A549 (cell line): ENCODE data around the gene NALCN. TPM values are rescaled to one million over a fixed set of nuclear protein-coding genes. Genes with fewer than 3 reads are reported as not detected.

Source experiments
- ATAC-seq, 2 experiments: fragments of 200-7000 bp in 1 of 2; fragments of >200 bp in 1 of 2; cut with Nextera tagmentation in 1 of 2; cut with Tn5 transposase in 1 of 2; 3 replicates each; pipeline versions ENCODE4 v1.8.0 to v1.9.1; 2018 to 2020; ENCODE audit warnings: mild to moderate bottlenecking in 1 of 2, moderate library complexity in 1 of 2
- CTCF ChIA-PET: fragments of 300-600 bp; sonication (Branson Sonifier 250); formaldehyde crosslinking; extraction: SDS; loops from one replicate; lab custom pipeline; 2021; ENCODE audit warnings: antibody characterized with exemption, inconsistent platforms; lab: Yijun Ruan, JAX
- POLR2A ChIA-PET: fragments of 350-600 bp; formaldehyde crosslinking; extraction: SDS; loops from one replicate; lab custom pipeline; 2021; ENCODE audit warnings: antibody characterized with exemption, inconsistent platforms; lab: Yijun Ruan, JAX
- DNase-seq, 2 experiments: peaks; one replicate each; pipeline versions ENCODE4 v3.0.0 to v3.0.0-alpha.2; 2011 to 2016; ENCODE audit warnings: low read depth in 1 of 2, low spot score in 1 of 2
- FAIRE-seq: peaks from 2 replicates; lab custom pipeline; 2011; peaks lifted over from hg19 to GRCh38; lab: Jason Lieb, UNC
- H3K27ac ChIP-seq, 2 experiments: fragments of >200 bp; sonication (Bioruptor Twin); formaldehyde crosslinking; 3 replicates each; pipeline ENCODE4 v1.5.1; 2016 to 2017
- H3K4me1 ChIP-seq: fragments of >200 bp; sonication (Bioruptor Twin); formaldehyde crosslinking; 3 replicates; pipeline ENCODE4 v1.6.1; 2016
- H3K4me2 ChIP-seq: fragments of >200 bp; sonication (Bioruptor Twin); formaldehyde crosslinking; 3 replicates; pipeline ENCODE4 v1.6.1; 2016
- H3K4me3 ChIP-seq: fragments of >200 bp; sonication (Bioruptor Twin); formaldehyde crosslinking; 3 replicates; pipeline ENCODE4 v1.5.1; 2016
- H3K9me3 ChIP-seq: fragments of >200 bp; sonication (Bioruptor Twin); formaldehyde crosslinking; 3 replicates; pipeline ENCODE4 v1.6.1; 2016
- CBX8 ChIP-seq: fragments of 200-600 bp; sonication (generic); IDR thresholded peaks from 2 replicates; pipeline ENCODE4 v1.6.1; 2016
- CEBPB ChIP-seq, 2 experiments: fragments of >200 bp in 1 of 2; sonication (Bioruptor Twin) in 1 of 2; formaldehyde crosslinking in 1 of 2; IDR thresholded peaks; 2 replicates each; pipeline ENCODE4 v1.6.1; 2012 to 2016
- CHD2 ChIP-seq: fragments of 150-350 bp; IDR thresholded peaks from 2 replicates; pipeline ENCODE4 v1.6.1; 2014; ENCODE audit warnings: low read length; ENCODE audit not compliant: partially characterized antibody
- EP300 ChIP-seq, 2 experiments: fragments of >200 bp; sonication (Bioruptor Twin); formaldehyde crosslinking; IDR thresholded peaks; 2 replicates in 1 of 2; 3 replicates in 1 of 2; pipeline ENCODE4 v1.6.1; 2016 to 2017
- ESRRA ChIP-seq: fragments of 150-350 bp; IDR thresholded peaks from 2 replicates; pipeline ENCODE4 v1.6.1; 2014; ENCODE audit warnings: mild to moderate bottlenecking, low read length, borderline replicate concordance
- FOSB ChIP-seq: fragments of 250-450 bp; sonication (Bioruptor Pico); IDR thresholded peaks from 2 replicates; pipeline ENCODE4 v1.5.0; 2020; ENCODE audit warnings: mild to moderate bottlenecking, moderate library complexity
- FOSL2 ChIP-seq, 2 experiments: fragments of 450-650 bp in 1 of 2; fragments of >200 bp in 1 of 2; sonication (Bioruptor Twin) in 1 of 2; formaldehyde crosslinking; IDR thresholded peaks; 2 replicates each; pipeline versions ENCODE4 v1.5.0 to v1.6.1; 2016 to 2020; ENCODE audit warnings: mild to moderate bottlenecking in 1 of 2, moderate library complexity in 1 of 2
- HOXB13 ChIP-seq: fragments of 250-450 bp; sonication (Bioruptor Pico); IDR thresholded peaks from 2 replicates; pipeline ENCODE4 v1.5.0; 2020; ENCODE audit warnings: low read depth, mild to moderate bottlenecking, moderate library complexity
- JUN ChIP-seq, 2 experiments: fragments of >200 bp; sonication (Bioruptor Twin); formaldehyde crosslinking; IDR thresholded peaks; 2 replicates in 1 of 2; 3 replicates in 1 of 2; pipeline ENCODE4 v1.6.1; 2016 to 2017
- MAFK ChIP-seq: fragments of 450-650 bp; IDR thresholded peaks from 2 replicates; pipeline ENCODE4 v1.6.1; 2014; ENCODE audit not compliant: partially characterized antibody
- MAZ ChIP-seq: fragments of 150-350 bp; IDR thresholded peaks from 2 replicates; pipeline ENCODE4 v1.6.1; 2014; ENCODE audit warnings: antibody characterized with exemption, low read depth, low read length, borderline replicate concordance
- MYC ChIP-seq: IDR thresholded peaks from 2 replicates; pipeline ENCODE4 v1.6.1; 2012; ENCODE audit warnings: mild to moderate bottlenecking, inconsistent platforms, low read length, improper control_type of control experiment, borderline replicate concordance
- NR3C1 ChIP-seq: fragments of >200 bp; sonication (Bioruptor Twin); formaldehyde crosslinking; IDR thresholded peaks from 3 replicates; pipeline ENCODE4 v1.6.1; 2017
- RAD21 ChIP-seq, 2 experiments: fragments of >200 bp in 1 of 2; sonication (Bioruptor Twin) in 1 of 2; formaldehyde crosslinking in 1 of 2; IDR thresholded peaks in 1 of 2; conservative IDR thresholded peaks in 1 of 2; 2 replicates in 1 of 2; 3 replicates in 1 of 2; pipeline ENCODE4 v1.6.1; 2012 to 2018; ENCODE audit warnings: inconsistent platforms in 1 of 2
- RARB ChIP-seq: fragments of 250-450 bp; sonication (Bioruptor Pico); IDR thresholded peaks from 2 replicates; pipeline ENCODE4 v1.8.0; 2021; ENCODE audit warnings: mild to moderate bottlenecking, moderate library complexity
- RFX5 ChIP-seq: fragments of 450-650 bp; IDR thresholded peaks from 2 replicates; pipeline ENCODE4 v1.7.1; 2014; ENCODE audit warnings: antibody characterized with exemption, mild to moderate bottlenecking, moderate library complexity
- SMC3 ChIP-seq: fragments of >200 bp; sonication (Bioruptor Twin); formaldehyde crosslinking; IDR thresholded peaks from 3 replicates; pipeline ENCODE4 v1.6.1; 2018; ENCODE audit warnings: inconsistent platforms
- TP53 ChIP-seq: fragments of 250-450 bp; sonication (Bioruptor Pico); IDR thresholded peaks from 2 replicates; pipeline ENCODE4 v1.5.0; 2021; ENCODE audit warnings: mild to moderate bottlenecking, moderate library complexity
- ZNF302 ChIP-seq: fragments of 250-450 bp; sonication (Bioruptor Pico); IDR thresholded peaks from 2 replicates; pipeline ENCODE4 v1.9.0; 2021; ENCODE audit warnings: inconsistent platforms, mild to moderate bottlenecking, moderate library complexity
- WGBS: methylation state at CpG from one replicate; pipeline ENCODE4 v1.1.6; 2017; ENCODE audit errors: missing lambda C conversion rate; 5-methylcytosine and 5-hydroxymethylcytosine counted together
- polyA plus RNA-seq, 4 experiments: library from polyadenylated mRNA; depleted of rRNA in 3 of 4; stranded (reverse); fragments of >200 nt; fragmentation: RNase III in 1 of 4; extraction: RNeasy Plus Mini Kit Qiagen cat#74134 plus additional on column Dnase treatment in 1 of 4; gene quantifications; 2 replicates in 3 of 4; 3 replicates in 1 of 4; pipeline ENCODE4 v1.2.3, GENCODE V29; 2011 to 2017
- TF ChIP-seq, protein P1 (sequence below): fragments of 200-600 bp; sonication (generic); IDR thresholded peaks from 2 replicates; pipeline ENCODE4 v1.6.1; 2016; ENCODE audit warnings: antibody characterized with exemption, mild to moderate bottlenecking, moderate library complexity
- TF ChIP-seq, protein P2 (sequence below): fragments of 250-450 bp; sonication (Bioruptor Pico); IDR thresholded peaks from 2 replicates; pipeline ENCODE4 v1.5.0; 2020; ENCODE audit warnings: low read depth, mild to moderate bottlenecking, moderate library complexity
- TF ChIP-seq, protein P3 (sequence below): fragments of >200 bp; sonication (Bioruptor Twin); formaldehyde crosslinking; IDR thresholded peaks from 2 replicates; pipeline ENCODE4 v1.6.1; 2016
- TF ChIP-seq, protein P4 (sequence below): fragments of >200 bp; sonication (Bioruptor Twin); formaldehyde crosslinking; IDR thresholded peaks from 3 replicates; pipeline ENCODE4 v1.6.1; 2016
- TF ChIP-seq, protein P5 (sequence below): IDR thresholded peaks from 2 replicates; pipeline ENCODE4 v1.6.1; 2012; ENCODE audit warnings: low read depth, borderline replicate concordance
- TF ChIP-seq, protein P6 (sequence below): IDR thresholded peaks from 2 replicates; pipeline ENCODE4 v1.6.1; 2012

Gene NALCN
- polyA plus RNA-seq, 2 of the 4 experiments (the other 2 are of a cell fraction): 1.8 to 4.9 TPM

DNA sequence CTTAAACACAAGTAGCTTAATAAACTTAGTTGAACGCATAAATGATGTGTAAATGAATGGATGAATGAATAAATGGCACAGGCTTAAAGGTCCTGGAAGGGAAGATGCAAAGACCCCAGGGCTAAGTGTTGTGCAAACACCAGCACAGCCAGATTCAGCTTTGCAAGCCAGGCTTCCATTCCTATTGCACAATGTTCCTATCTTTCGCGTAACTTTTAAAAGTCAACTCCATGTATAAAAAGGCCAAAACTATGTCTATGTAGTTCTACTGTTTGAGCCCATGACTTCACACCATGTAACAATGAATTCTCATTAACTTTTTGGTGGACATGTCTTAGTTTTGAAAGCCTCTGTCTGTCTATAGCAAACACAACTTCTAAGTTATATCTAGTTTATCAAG is 226.0 kb downstream of the NALCN start:
- no peak overlapping the region for H3K4me2 ChIP-seq
- no peak for DNase-seq
- no peak for ATAC-seq
- ChIA-PET CTCF (no interaction called here), POLR2A (no interaction called here)
- no peak overlapping the region for H3K27ac ChIP-seq
- H3K4me3 ChIP-seq: no peak overlapping the region
- TF ChIP-seq, protein P1, sequence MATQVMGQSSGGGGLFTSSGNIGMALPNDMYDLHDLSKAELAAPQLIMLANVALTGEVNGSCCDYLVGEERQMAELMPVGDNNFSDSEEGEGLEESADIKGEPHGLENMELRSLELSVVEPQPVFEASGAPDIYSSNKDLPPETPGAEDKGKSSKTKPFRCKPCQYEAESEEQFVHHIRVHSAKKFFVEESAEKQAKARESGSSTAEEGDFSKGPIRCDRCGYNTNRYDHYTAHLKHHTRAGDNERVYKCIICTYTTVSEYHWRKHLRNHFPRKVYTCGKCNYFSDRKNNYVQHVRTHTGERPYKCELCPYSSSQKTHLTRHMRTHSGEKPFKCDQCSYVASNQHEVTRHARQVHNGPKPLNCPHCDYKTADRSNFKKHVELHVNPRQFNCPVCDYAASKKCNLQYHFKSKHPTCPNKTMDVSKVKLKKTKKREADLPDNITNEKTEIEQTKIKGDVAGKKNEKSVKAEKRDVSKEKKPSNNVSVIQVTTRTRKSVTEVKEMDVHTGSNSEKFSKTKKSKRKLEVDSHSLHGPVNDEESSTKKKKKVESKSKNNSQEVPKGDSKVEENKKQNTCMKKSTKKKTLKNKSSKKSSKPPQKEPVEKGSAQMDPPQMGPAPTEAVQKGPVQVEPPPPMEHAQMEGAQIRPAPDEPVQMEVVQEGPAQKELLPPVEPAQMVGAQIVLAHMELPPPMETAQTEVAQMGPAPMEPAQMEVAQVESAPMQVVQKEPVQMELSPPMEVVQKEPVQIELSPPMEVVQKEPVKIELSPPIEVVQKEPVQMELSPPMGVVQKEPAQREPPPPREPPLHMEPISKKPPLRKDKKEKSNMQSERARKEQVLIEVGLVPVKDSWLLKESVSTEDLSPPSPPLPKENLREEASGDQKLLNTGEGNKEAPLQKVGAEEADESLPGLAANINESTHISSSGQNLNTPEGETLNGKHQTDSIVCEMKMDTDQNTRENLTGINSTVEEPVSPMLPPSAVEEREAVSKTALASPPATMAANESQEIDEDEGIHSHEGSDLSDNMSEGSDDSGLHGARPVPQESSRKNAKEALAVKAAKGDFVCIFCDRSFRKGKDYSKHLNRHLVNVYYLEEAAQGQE: no peak
- TF ChIP-seq, protein P2, sequence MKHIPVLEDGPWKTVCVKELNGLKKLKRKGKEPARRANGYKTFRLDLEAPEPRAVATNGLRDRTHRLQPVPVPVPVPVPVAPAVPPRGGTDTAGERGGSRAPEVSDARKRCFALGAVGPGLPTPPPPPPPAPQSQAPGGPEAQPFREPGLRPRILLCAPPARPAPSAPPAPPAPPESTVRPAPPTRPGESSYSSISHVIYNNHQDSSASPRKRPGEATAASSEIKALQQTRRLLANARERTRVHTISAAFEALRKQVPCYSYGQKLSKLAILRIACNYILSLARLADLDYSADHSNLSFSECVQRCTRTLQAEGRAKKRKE (CRISPR knock-in tag): no peak
- TF ChIP-seq FOSB (CRISPR knock-in tag) (no peak), ZNF302 (no peak), EP300 (IDR thresholded peaks at IDR 0.05) (no peak), FOSL2 (IDR thresholded peaks at IDR 0.05) (no peak), FOSL2 (CRISPR knock-in tag; IDR thresholded peaks at IDR 0.05) (no peak), MAFK (no peak), ESRRA (no peak), TP53 (CRISPR knock-in tag) (no peak), CBX8 (no peak), JUN (IDR thresholded peaks at IDR 0.05) (no peak), MYC (no peak), NR3C1 (no peak)
- TF ChIP-seq, protein P3, sequence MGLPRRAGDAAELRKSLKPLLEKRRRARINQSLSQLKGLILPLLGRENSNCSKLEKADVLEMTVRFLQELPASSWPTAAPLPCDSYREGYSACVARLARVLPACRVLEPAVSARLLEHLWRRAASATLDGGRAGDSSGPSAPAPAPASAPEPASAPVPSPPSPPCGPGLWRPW: no peak
- TF ChIP-seq, protein P4, sequence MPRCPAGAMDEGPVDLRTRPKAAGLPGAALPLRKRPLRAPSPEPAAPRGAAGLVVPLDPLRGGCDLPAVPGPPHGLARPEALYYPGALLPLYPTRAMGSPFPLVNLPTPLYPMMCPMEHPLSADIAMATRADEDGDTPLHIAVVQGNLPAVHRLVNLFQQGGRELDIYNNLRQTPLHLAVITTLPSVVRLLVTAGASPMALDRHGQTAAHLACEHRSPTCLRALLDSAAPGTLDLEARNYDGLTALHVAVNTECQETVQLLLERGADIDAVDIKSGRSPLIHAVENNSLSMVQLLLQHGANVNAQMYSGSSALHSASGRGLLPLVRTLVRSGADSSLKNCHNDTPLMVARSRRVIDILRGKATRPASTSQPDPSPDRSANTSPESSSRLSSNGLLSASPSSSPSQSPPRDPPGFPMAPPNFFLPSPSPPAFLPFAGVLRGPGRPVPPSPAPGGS: no peak
- TF ChIP-seq, protein P5, sequence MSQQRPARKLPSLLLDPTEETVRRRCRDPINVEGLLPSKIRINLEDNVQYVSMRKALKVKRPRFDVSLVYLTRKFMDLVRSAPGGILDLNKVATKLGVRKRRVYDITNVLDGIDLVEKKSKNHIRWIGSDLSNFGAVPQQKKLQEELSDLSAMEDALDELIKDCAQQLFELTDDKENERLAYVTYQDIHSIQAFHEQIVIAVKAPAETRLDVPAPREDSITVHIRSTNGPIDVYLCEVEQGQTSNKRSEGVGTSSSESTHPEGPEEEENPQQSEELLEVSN: no peak
- TF ChIP-seq, protein P6, sequence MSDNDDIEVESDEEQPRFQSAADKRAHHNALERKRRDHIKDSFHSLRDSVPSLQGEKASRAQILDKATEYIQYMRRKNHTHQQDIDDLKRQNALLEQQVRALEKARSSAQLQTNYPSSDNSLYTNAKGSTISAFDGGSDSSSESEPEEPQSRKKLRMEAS: no peak
- H3K4me1 ChIP-seq: no peaks in the 10 kb centered on the region
- no peak for FAIRE-seq
- 94% methylated on average over 3 of the region's 3 CpGs for WGBS
- H3K9me3 ChIP-seq: no peaks in the 10 kb centered on the region

DNA sequence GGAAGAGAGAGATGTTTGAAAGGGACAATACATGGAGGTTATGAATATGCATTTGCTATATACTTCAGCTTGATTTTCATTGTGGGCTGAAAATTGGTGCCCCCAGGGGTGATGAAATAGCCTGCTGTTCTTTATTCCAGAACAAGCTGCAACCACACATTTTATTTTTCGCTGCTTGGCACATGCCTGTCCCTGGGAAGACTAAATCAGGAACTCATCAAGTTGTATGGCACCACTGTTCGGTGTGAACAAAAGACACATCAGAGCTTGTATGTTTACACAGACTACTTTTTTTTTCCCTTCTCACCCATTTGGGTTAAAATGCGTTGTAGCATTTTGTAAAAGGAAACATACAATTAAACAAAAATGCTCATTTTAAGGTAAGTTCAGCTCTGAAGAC is 230.7 kb downstream of the NALCN start:
- Histone ChIP-seq H3K27ac (no peak overlapping the region), H3K4me3 (no peak overlapping the region), H3K9me3 (no peaks in the 10 kb centered on the region), H3K4me1 (no peaks in the 10 kb centered on the region), H3K4me2 (no peak overlapping the region)
- POLR2A ChIA-PET: no interaction called here
- CTCF ChIA-PET: no interaction called here
- no peak for FAIRE-seq
- no peak for DNase-seq
- TF ChIP-seq MAZ: no peak
- no peak for TF ChIP-seq RAD21 (conservative IDR thresholded peaks at IDR 0.05 in 1 of 2, IDR thresholded peaks at IDR 0.05 in 1 of 2)
- TF ChIP-seq FOSB (CRISPR knock-in tag): no peak
- no peak for TF ChIP-seq CEBPB (IDR thresholded peaks at IDR 0.05)
- no peak for TF ChIP-seq HOXB13
- TF ChIP-seq CBX8: no peak
- no peak for TF ChIP-seq RFX5
- TF ChIP-seq, protein P5: no peak
- TF ChIP-seq SMC3: no peak
- no peak for TF ChIP-seq NR3C1
- no peak for TF ChIP-seq RARB (CRISPR knock-in tag)
- TF ChIP-seq CHD2: no peak
- 89% methylated on average over 3 of the region's 3 CpGs for WGBS
- no peak for ATAC-seq
